Measurements from ENCODE around the gene MACROD2.

- no peak for TF ChIP-seq CTCF (IDR thresholded peaks at IDR 0.05)
- no peak for TF ChIP-seq POLR2A (IDR thresholded peaks at IDR 0.05)
Observed at GRCh38 chr20:15937179-15937578, 1941.9 kb downstream of the MACROD2 start.
